ENCODE data around the gene CFAP119.

DNA sequence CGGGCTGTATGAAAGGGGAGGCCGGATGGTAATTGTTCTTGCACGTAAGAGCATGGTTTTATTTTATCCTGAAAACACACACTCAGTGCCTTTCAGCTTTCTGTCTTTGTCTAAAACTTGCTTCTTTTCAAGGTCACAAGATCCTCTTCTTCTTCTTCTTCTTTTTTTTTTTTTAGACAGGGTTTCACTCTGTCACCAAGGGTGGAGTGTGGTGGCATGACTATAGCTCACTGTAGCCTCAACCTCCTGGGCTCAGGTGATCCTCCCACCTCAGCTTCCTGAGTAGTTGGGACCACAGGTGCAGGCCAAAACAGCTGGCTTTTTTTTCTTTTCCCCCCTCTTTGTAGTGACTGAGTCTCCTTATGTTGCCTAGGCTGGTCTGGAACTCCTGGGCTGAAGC is 41.1 kb upstream of the CFAP119 start:
- TF ChIP-seq, protein P1, sequence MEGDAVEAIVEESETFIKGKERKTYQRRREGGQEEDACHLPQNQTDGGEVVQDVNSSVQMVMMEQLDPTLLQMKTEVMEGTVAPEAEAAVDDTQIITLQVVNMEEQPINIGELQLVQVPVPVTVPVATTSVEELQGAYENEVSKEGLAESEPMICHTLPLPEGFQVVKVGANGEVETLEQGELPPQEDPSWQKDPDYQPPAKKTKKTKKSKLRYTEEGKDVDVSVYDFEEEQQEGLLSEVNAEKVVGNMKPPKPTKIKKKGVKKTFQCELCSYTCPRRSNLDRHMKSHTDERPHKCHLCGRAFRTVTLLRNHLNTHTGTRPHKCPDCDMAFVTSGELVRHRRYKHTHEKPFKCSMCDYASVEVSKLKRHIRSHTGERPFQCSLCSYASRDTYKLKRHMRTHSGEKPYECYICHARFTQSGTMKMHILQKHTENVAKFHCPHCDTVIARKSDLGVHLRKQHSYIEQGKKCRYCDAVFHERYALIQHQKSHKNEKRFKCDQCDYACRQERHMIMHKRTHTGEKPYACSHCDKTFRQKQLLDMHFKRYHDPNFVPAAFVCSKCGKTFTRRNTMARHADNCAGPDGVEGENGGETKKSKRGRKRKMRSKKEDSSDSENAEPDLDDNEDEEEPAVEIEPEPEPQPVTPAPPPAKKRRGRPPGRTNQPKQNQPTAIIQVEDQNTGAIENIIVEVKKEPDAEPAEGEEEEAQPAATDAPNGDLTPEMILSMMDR (IDR thresholded peaks at IDR 0.05; ENCODE audit: low read depth, low read length), result no peak
- TF ChIP-seq EZH2phosphoT487 (IDR thresholded peaks at IDR 0.05; ENCODE audit: low read depth), result no peak
